Measurements from ENCODE around the gene NADSYN1. TPM values are rescaled to one million over a fixed set of nuclear protein-coding genes. Genes with fewer than 3 reads are reported as not detected.

Gene NADSYN1
- total RNA-seq, 1 experiment from 2014 or later, result 79.7 TPM

DNA sequence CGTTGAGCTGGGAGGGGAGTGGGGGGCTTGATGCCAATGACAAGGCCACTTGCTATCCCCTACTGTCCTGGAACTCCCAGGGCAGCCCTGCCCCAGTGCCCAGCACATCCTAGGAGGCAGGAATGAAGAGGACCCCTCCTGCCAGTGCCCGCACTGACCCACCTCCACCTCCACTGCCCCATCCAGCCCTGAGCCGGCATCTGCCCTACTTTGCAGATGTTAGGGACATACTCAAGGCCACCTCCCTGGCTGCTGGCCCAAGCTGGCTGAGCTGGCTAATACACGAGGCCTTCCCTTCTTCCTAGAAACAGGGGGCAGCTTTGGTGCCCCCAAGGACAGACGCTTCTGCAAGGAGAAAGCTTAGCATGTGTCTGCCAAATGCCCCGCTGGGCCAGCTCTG lies 15.6 kb upstream of the NADSYN1 start:
- CTCF ChIA-PET, result no interaction called here
- Mint-ChIP-seq H3K36me3 (ENCODE audit: insufficient read depth, unreplicated experiment) (peaks cover 32% of the 10 kb centered on the region), H3K27ac (ENCODE audit: unreplicated experiment) (no peak overlapping the region), H3K4me1 (ENCODE audit: low read depth, unreplicated experiment) (no peaks in the 10 kb centered on the region), H3K27me3 (ENCODE audit: unreplicated experiment) (no peaks in the 10 kb centered on the region), H3K4me3 (ENCODE audit: low read depth, unreplicated experiment) (no peak overlapping the region), H3K9me3 (ENCODE audit: low read depth, unreplicated experiment) (no peaks in the 10 kb centered on the region)
- TF ChIP-seq, protein P1, sequence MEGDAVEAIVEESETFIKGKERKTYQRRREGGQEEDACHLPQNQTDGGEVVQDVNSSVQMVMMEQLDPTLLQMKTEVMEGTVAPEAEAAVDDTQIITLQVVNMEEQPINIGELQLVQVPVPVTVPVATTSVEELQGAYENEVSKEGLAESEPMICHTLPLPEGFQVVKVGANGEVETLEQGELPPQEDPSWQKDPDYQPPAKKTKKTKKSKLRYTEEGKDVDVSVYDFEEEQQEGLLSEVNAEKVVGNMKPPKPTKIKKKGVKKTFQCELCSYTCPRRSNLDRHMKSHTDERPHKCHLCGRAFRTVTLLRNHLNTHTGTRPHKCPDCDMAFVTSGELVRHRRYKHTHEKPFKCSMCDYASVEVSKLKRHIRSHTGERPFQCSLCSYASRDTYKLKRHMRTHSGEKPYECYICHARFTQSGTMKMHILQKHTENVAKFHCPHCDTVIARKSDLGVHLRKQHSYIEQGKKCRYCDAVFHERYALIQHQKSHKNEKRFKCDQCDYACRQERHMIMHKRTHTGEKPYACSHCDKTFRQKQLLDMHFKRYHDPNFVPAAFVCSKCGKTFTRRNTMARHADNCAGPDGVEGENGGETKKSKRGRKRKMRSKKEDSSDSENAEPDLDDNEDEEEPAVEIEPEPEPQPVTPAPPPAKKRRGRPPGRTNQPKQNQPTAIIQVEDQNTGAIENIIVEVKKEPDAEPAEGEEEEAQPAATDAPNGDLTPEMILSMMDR (IDR thresholded peaks at IDR 0.05; ENCODE audit: unreplicated experiment), result no peak
- no peak for DNase-seq
- intact Hi-C loops (cut with micrococcal nuclease; ENCODE audit: unreplicated experiment), result no loop called here
- BruUV-seq (replicated peaks), result no TSS peak

DNA sequence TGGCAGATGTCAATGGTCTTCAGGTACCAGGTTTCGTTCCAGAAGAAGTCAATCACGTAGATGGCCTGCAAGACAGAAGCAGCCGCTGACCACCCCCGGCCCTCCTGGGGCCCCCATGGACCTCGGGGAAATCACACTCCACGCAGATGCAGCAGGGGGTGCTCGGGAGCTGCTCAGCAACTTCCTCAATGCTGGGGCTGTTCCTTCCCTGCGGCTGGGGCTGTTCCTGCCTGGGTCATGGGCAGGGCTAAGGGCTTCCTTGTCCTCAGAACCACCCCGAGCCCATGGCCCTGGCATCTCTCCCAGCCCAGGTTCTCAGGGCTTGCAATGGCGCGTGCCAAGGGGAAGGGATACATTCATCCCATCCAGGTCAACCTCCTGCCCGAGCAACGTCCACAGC lies 15.1 kb upstream of the NADSYN1 start:
- no TSS peak for BruUV-seq (replicated peaks)
- DNase-seq, result no peak
- TF ChIP-seq, protein P1 (IDR thresholded peaks at IDR 0.05; ENCODE audit: unreplicated experiment), result no peak
- CTCF ChIA-PET, result interaction anchor here (0.6 kb wide), 1 partner anchor 1381 kb away, joined by 4 read pairs; no protein-coding TSS in a partner anchor
- Mint-ChIP-seq H3K4me1 (ENCODE audit: low read depth, unreplicated experiment) (no peaks in the 10 kb centered on the region), H3K4me3 (ENCODE audit: low read depth, unreplicated experiment) (no peak overlapping the region), H3K27me3 (ENCODE audit: unreplicated experiment) (no peaks in the 10 kb centered on the region), H3K36me3 (ENCODE audit: insufficient read depth, unreplicated experiment) (peaks cover 36% of the 10 kb centered on the region), H3K9me3 (ENCODE audit: low read depth, unreplicated experiment) (no peaks in the 10 kb centered on the region), H3K27ac (ENCODE audit: unreplicated experiment) (no peak overlapping the region)
- intact Hi-C loops (cut with micrococcal nuclease; ENCODE audit: unreplicated experiment), result no loop called here

GRCh38 chr11:71438650-71439049 lies 14.4 kb upstream of the NADSYN1 start:
- TF ChIP-seq, protein P1 (IDR thresholded peaks at IDR 0.05; ENCODE audit: unreplicated experiment), result no peak
- H3K27me3 Mint-ChIP-seq (ENCODE audit: unreplicated experiment), result no peaks in the 10 kb centered on the region
- H3K27ac Mint-ChIP-seq (ENCODE audit: unreplicated experiment), result no peak overlapping the region
- H3K4me1 Mint-ChIP-seq (ENCODE audit: low read depth, unreplicated experiment), result no peaks in the 10 kb centered on the region
- CTCF ChIA-PET, result no interaction called here
- no peak for DNase-seq
- no peak overlapping the region for H3K4me3 Mint-ChIP-seq (ENCODE audit: low read depth, unreplicated experiment)
- intact Hi-C loops (cut with micrococcal nuclease; ENCODE audit: unreplicated experiment), result no loop called here
- H3K9me3 Mint-ChIP-seq (ENCODE audit: low read depth, unreplicated experiment), result no peaks in the 10 kb centered on the region
- no TSS peak for BruUV-seq (replicated peaks)
- H3K36me3 Mint-ChIP-seq (ENCODE audit: insufficient read depth, unreplicated experiment), result peaks cover 33% of the 10 kb centered on the region

DNA sequence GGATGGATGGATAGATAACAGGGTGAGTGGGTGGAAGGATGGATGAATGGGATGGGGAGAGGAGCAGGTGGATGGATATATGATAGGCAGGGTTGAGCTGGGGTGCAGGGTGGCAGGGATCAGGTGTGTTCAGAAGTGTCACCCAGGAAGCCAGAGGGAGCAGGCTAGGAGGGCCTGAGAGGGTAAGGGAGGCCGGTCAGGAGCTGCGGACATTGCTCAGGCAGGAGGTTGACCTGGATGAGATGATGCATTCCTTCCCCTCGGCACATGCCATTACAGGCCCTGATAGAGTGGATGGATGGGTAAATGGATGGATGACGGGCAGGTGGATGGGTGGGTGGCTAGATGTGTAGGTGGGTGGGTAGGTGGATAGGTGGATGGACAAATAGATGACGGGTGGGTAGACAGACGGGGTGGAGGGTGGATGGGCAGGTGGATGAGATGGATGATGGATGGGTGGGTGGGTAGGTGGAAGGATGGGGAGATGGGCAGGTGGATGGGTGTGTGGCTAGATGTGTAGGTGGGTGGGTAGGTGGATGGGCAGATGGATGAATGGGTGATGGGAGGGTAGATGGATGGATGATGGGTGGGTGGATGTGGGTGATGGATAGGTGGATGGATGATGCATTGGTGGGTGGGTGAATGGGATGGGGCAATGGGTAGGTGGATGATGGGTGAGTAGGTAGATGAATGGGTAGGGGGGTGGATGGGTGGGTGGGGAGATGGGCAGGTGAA lies 12.8 kb upstream of the NADSYN1 start:
- no peak overlapping the region for H3K4me3 Mint-ChIP-seq (ENCODE audit: low read depth, unreplicated experiment)
- H3K27ac Mint-ChIP-seq (ENCODE audit: unreplicated experiment), result no peak overlapping the region
- intact Hi-C loops (cut with micrococcal nuclease; ENCODE audit: unreplicated experiment), result no loop called here
- no peak for DNase-seq
- H3K9me3 Mint-ChIP-seq (ENCODE audit: low read depth, unreplicated experiment), result no peaks in the 10 kb centered on the region
- H3K36me3 Mint-ChIP-seq (ENCODE audit: insufficient read depth, unreplicated experiment), result peaks cover 24% of the 10 kb centered on the region
- no peaks in the 10 kb centered on the region for H3K27me3 Mint-ChIP-seq (ENCODE audit: unreplicated experiment)
- CTCF ChIA-PET, result no interaction called here
- peaks cover 3% of the 10 kb centered on the region for H3K4me1 Mint-ChIP-seq (ENCODE audit: low read depth, unreplicated experiment)
- BruUV-seq (replicated peaks), result no TSS peak
- TF ChIP-seq, protein P1 (IDR thresholded peaks at IDR 0.05; ENCODE audit: unreplicated experiment), result no peak
